BLaER1 (cell line): ENCODE measurements around the gene ERG.

Experiments used
- H3K27ac ChIP-seq: shearing (Covaris generic); formaldehyde crosslinking; 2 replicates; pipeline ENCODE4 v1.8.1; 2022
- H3K27me3 ChIP-seq: shearing (Covaris generic); formaldehyde crosslinking; 2 replicates; pipeline ENCODE4 v1.8.1; 2022
- H3K36me3 ChIP-seq: shearing (Covaris generic); formaldehyde crosslinking; 2 replicates; pipeline ENCODE4 v1.8.1; 2022
- H3K4me1 ChIP-seq: shearing (Covaris generic); formaldehyde crosslinking; 2 replicates; pipeline ENCODE4 v1.8.1; 2022
- H3K4me2 ChIP-seq: shearing (Covaris generic); formaldehyde crosslinking; 2 replicates; pipeline ENCODE4 v1.8.1; 2022
- H3K4me3 ChIP-seq: shearing (Covaris generic); formaldehyde crosslinking; 2 replicates; pipeline ENCODE4 v1.8.1; 2022
- H3K9ac ChIP-seq: shearing (Covaris generic); formaldehyde crosslinking; 2 replicates; pipeline ENCODE4 v1.8.1; 2022
- H3K9me3 ChIP-seq: shearing (Covaris generic); formaldehyde crosslinking; 2 replicates; pipeline ENCODE4 v1.8.1; 2022
- H4K20me1 ChIP-seq: shearing (Covaris generic); formaldehyde crosslinking; 2 replicates; pipeline ENCODE4 v1.8.1; 2022
- Cebpa-rat ChIP-seq: shearing (Covaris generic); IDR thresholded peaks from 2 replicates; pipeline ENCODE4 v1.8.1; 2022

The ERG gene

GRCh38 chr21:38389354-38389676, 109.0 kb downstream of the ERG start:
- Histone ChIP-seq H3K36me3 (peaks cover 70% of the 10 kb centered on the region), H3K9ac (no peak overlapping the region), H4K20me1 (no peaks in the 10 kb centered on the region), H3K27me3 (no peaks in the 10 kb centered on the region), H3K27ac (peak overlapping the region; percentile 81), H3K9me3 (no peaks in the 10 kb centered on the region), H3K4me3 (no peak overlapping the region), H3K4me2 (peak overlapping the region; percentile 69), H3K4me1 (peaks cover 72% of the 10 kb centered on the region)
- TF ChIP-seq Cebpa-rat, result no peak

- Histone ChIP-seq H3K4me2 (peak overlapping the region; percentile 69), H3K4me1 (peaks cover 78% of the 10 kb centered on the region), H3K9me3 (no peaks in the 10 kb centered on the region), H3K36me3 (peaks cover 69% of the 10 kb centered on the region), H4K20me1 (no peaks in the 10 kb centered on the region), H3K27ac (peak overlapping the region; percentile 81), H3K9ac (no peak overlapping the region; the same call in 1 of the 2 replicates), H3K4me3 (no peak overlapping the region), H3K27me3 (no peaks in the 10 kb centered on the region)
- no peak for TF ChIP-seq Cebpa-rat
Measured at GRCh38 chr21:38388647-38389353, 109.5 kb downstream of the ERG start.

GRCh38 chr21:38388203-38388602, 110.1 kb downstream of the ERG start:
- Histone ChIP-seq H3K9me3 (no peaks in the 10 kb centered on the region), H3K4me2 (peak overlapping the region; percentile 69), H3K36me3 (peaks cover 69% of the 10 kb centered on the region), H3K27me3 (no peaks in the 10 kb centered on the region), H3K4me3 (no peak overlapping the region), H3K27ac (peak overlapping the region; percentile 81), H3K9ac (no peak overlapping the region), H4K20me1 (no peaks in the 10 kb centered on the region), H3K4me1 (peaks cover 83% of the 10 kb centered on the region)
- no peak; the same call in 1 of the 2 replicates for TF ChIP-seq Cebpa-rat

- Histone ChIP-seq H3K27me3 (no peaks in the 10 kb centered on the region), H3K9me3 (no peaks in the 10 kb centered on the region), H4K20me1 (no peaks in the 10 kb centered on the region), H3K4me1 (peaks cover 96% of the 10 kb centered on the region), H3K36me3 (peaks cover 69% of the 10 kb centered on the region), H3K27ac (peak overlapping the region; percentile 81), H3K4me3 (no peak overlapping the region), H3K4me2 (peak overlapping the region; percentile 69), H3K9ac (peak overlapping the region; percentile 67; the same call in 1 of the 2 replicates)
- TF ChIP-seq Cebpa-rat, result no peak
Measured at GRCh38 chr21:38386967-38387366, 111.3 kb downstream of the ERG start.

GRCh38 chr21:38385427-38386175, 112.7 kb downstream of the ERG start:
- peak overlapping the region; percentile 36; the same call in 1 of the 2 replicates for H3K9ac ChIP-seq
- peak overlapping the region; percentile 69 for H3K4me2 ChIP-seq
- H3K4me3 ChIP-seq, result no peak overlapping the region
- no peaks in the 10 kb centered on the region for H4K20me1 ChIP-seq
- peaks cover 69% of the 10 kb centered on the region for H3K36me3 ChIP-seq
- H3K27me3 ChIP-seq, result no peaks in the 10 kb centered on the region
- no peaks in the 10 kb centered on the region for H3K9me3 ChIP-seq
- H3K4me1 ChIP-seq, result peaks cover 99% of the 10 kb centered on the region
- H3K27ac ChIP-seq, result peak overlapping the region; percentile 81
- TF ChIP-seq Cebpa-rat, result no peak

GRCh38 chr21:38384675-38385426, 113.4 kb downstream of the ERG start:
- Histone ChIP-seq H3K27me3 (no peaks in the 10 kb centered on the region), H3K4me1 (peaks cover 99% of the 10 kb centered on the region), H3K4me2 (peak overlapping the region; percentile 69), H3K9me3 (no peaks in the 10 kb centered on the region), H3K4me3 (no peak overlapping the region; the same call in 1 of the 2 replicates), H3K9ac (peak overlapping the region; percentile 36; the same call in 1 of the 2 replicates), H3K27ac (peak overlapping the region; percentile 81), H4K20me1 (no peaks in the 10 kb centered on the region), H3K36me3 (peaks cover 62% of the 10 kb centered on the region)
- no peak for TF ChIP-seq Cebpa-rat

- Histone ChIP-seq H3K27me3 (no peaks in the 10 kb centered on the region), H3K9ac (peak overlapping the region; percentile 36; the same call in 1 of the 2 replicates), H3K27ac (peak overlapping the region; percentile 81), H3K9me3 (no peaks in the 10 kb centered on the region), H4K20me1 (no peaks in the 10 kb centered on the region), H3K4me1 (peaks cover 99% of the 10 kb centered on the region), H3K36me3 (peaks cover 56% of the 10 kb centered on the region), H3K4me3 (no peak overlapping the region), H3K4me2 (peak overlapping the region; percentile 69)
- TF ChIP-seq Cebpa-rat, result no peak
Measured at GRCh38 chr21:38384238-38384560, 114.1 kb downstream of the ERG start.

- TF ChIP-seq Cebpa-rat, result no peak
- H3K4me1 ChIP-seq, result peaks cover 99% of the 10 kb centered on the region
- H3K27me3 ChIP-seq, result no peaks in the 10 kb centered on the region
- H3K4me3 ChIP-seq, result no peak overlapping the region
- H4K20me1 ChIP-seq, result no peaks in the 10 kb centered on the region
- 0 out of 2 replicates have a peak overlapping the region, but pooled peaks have one; percentile 36 for H3K9ac ChIP-seq
- H3K27ac ChIP-seq, result peak overlapping the region; percentile 81
- peaks cover 50% of the 10 kb centered on the region for H3K36me3 ChIP-seq
- H3K4me2 ChIP-seq, result peak overlapping the region; percentile 69
- no peaks in the 10 kb centered on the region for H3K9me3 ChIP-seq
Measured at GRCh38 chr21:38383411-38384237, 114.7 kb downstream of the ERG start.

GRCh38 chr21:38380481-38381137, 117.7 kb downstream of the ERG start:
- H3K9ac ChIP-seq, result no peak overlapping the region
- no peaks in the 10 kb centered on the region for H4K20me1 ChIP-seq
- H3K9me3 ChIP-seq, result peaks cover 1% of the 10 kb centered on the region; the same call in 1 of the 2 replicates
- no peak for TF ChIP-seq Cebpa-rat
- H3K27ac ChIP-seq, result peak overlapping the region; percentile 42
- peaks cover 99% of the 10 kb centered on the region for H3K4me1 ChIP-seq
- peaks cover 35% of the 10 kb centered on the region for H3K36me3 ChIP-seq
- no peaks in the 10 kb centered on the region for H3K27me3 ChIP-seq
- no peak overlapping the region for H3K4me3 ChIP-seq
- peak overlapping the region; percentile 39; the same call in 1 of the 2 replicates for H3K4me2 ChIP-seq
